B cell (primary cell): ENCODE results near the gene MAPK9. TPM values are rescaled to one million over a fixed set of nuclear protein-coding genes. Genes with fewer than 3 reads are reported as not detected.

Experiments used
- ATAC-seq: fragments of 200-7000 bp; cut with Tn5 transposase; one replicate; pipeline ENCODE4 v1.10.0; 2021; ENCODE audit warnings: low read depth, mild to moderate bottlenecking, moderate number of reproducible peaks, moderate library complexity
- CTCF ChIA-PET: fragments of 350-600 bp; sonication (Branson Sonifier 250); formaldehyde crosslinking; loops from one replicate; lab custom pipeline; 2021; ENCODE audit warnings: antibody characterized with exemption, inconsistent platforms; lab: Charles Lee
- POLR2A ChIA-PET: fragments of 350-600 bp; sonication (Branson Sonifier 250); formaldehyde crosslinking; loops from one replicate; lab custom pipeline; 2021; ENCODE audit warnings: antibody characterized with exemption; lab: Charles Lee
- DNase-seq: peaks from one replicate; pipeline ENCODE4 v3.0.0; 2013
- H2AFZ ChIP-seq: 2 replicates; pipeline ENCODE4 v1.6.1; 2012; ENCODE audit warnings: mild to moderate bottlenecking, low read depth, low read length; ENCODE audit not compliant: insufficient read depth, poor library complexity, severe bottlenecking
- H3K27ac ChIP-seq, 2 donors: 1 replicate in 1 of 2; 2 replicates in 1 of 2; pipeline ENCODE4 v1.5.1; 2012 to 2013; ENCODE audit warnings: low read length in 2 of 2, mild to moderate bottlenecking in 2 of 2, moderate library complexity in 1 of 2
- H3K27me3 ChIP-seq, 4 experiments: fragments of 200-600 bp in 1 of 4; sonication (generic) in 1 of 4; replicated peaks in 1 of 4; 1 replicate in 2 of 4; 2 replicates in 2 of 4; pipeline versions ENCODE4 v1.6.1 to v1.7.0; 2013 to 2016; ENCODE audit warnings: low read length in 3 of 4, mild to moderate bottlenecking in 2 of 4, mixed read lengths in 1 of 4, moderate library complexity in 1 of 4; ENCODE audit not compliant: insufficient read depth in 4 of 4, control insufficient read depth in 3 of 4; ENCODE audit errors: control extremely low read depth in 1 of 4
- H3K36me3 ChIP-seq, 2 experiments: replicated peaks in 1 of 2; 1 replicate in 1 of 2; 2 replicates in 1 of 2; pipeline versions ENCODE4 v1.6.1 to v1.7.1; 2013; ENCODE audit warnings: low read length in 1 of 2; ENCODE audit not compliant: insufficient read depth in 2 of 2, control insufficient read depth in 1 of 2; ENCODE audit errors: control extremely low read depth in 1 of 2, extremely low read depth in 1 of 2
- H3K4me1 ChIP-seq, 2 donors: fragments of 200-600 bp in 1 of 2; sonication (generic) in 1 of 2; 1 replicate in 1 of 2; 2 replicates in 1 of 2; pipeline versions ENCODE4 v1.5.1 to v1.6.1; 2013 to 2017; ENCODE audit warnings: low read length in 2 of 2; ENCODE audit not compliant: control insufficient read depth in 2 of 2, insufficient read depth in 2 of 2
- H3K4me2 ChIP-seq: replicated peaks from 2 replicates; pipeline ENCODE3; 2012; ENCODE audit warnings: mild to moderate bottlenecking, low read depth, low read length; ENCODE audit not compliant: poor library complexity, severe bottlenecking
- H3K4me3 ChIP-seq, 5 experiments: fragments of 200-600 bp in 1 of 5; sonication (generic) in 1 of 5; 1 replicate in 3 of 5; 2 replicates in 2 of 5; pipeline versions ENCODE4 v1.5.1 to v1.7.0; 2011 to 2016; ENCODE audit warnings: low read length in 4 of 5, mild to moderate bottlenecking in 4 of 5, low read depth in 2 of 5, control low read depth in 1 of 5, moderate library complexity in 1 of 5; ENCODE audit not compliant: insufficient read depth in 1 of 5; ENCODE audit errors: control extremely low read depth in 1 of 5, extremely low read depth in 1 of 5
- H3K79me2 ChIP-seq: fragments of 200-600 bp; sonication (generic); one replicate; pipeline ENCODE4 v1.6.0; 2016; ENCODE audit warnings: low read length; ENCODE audit not compliant: control insufficient read depth, insufficient read depth
- H3K9ac ChIP-seq: fragments of 200-600 bp; sonication (generic); 2 replicates; pipeline ENCODE4 v1.6.1; 2017; ENCODE audit warnings: mild to moderate bottlenecking, low read length, moderate library complexity
- H3K9me3 ChIP-seq, 3 donors: one replicate each; pipeline versions ENCODE4 v1.6.1 to v1.7.1; 2013; ENCODE audit warnings: low read length in 2 of 3; ENCODE audit not compliant: control insufficient read depth in 2 of 3, insufficient read depth in 1 of 3; ENCODE audit errors: control extremely low read depth in 1 of 3
- H4K20me1 ChIP-seq: 2 replicates; pipeline ENCODE4 v1.6.0; 2012; ENCODE audit warnings: mild to moderate bottlenecking, low read length; ENCODE audit not compliant: insufficient read depth, control insufficient read depth, poor library complexity, severe bottlenecking
- H3K27ac Mint-ChIP-seq: one replicate; pipeline ENCODE4 v1.8.0; 2021; ENCODE audit warnings: mixed read lengths
- H3K27me3 Mint-ChIP-seq: one replicate; pipeline ENCODE4 v1.8.0; 2021; ENCODE audit warnings: mixed read lengths
- H3K4me1 Mint-ChIP-seq: one replicate; pipeline ENCODE4 v1.8.0; 2021; ENCODE audit warnings: mixed read lengths
- H3K4me3 Mint-ChIP-seq: one replicate; pipeline ENCODE4 v1.8.0; 2021; ENCODE audit warnings: mixed read lengths
- H3K9me3 Mint-ChIP-seq: one replicate; pipeline ENCODE4 v1.8.0; 2022; ENCODE audit warnings: mixed read lengths; ENCODE audit not compliant: insufficient read depth
- EZH2 ChIP-seq: IDR thresholded peaks from 2 replicates; pipeline ENCODE4 v1.6.1; 2012; ENCODE audit warnings: borderline replicate concordance, low read depth, mild to moderate bottlenecking, moderate library complexity, low read length; ENCODE audit not compliant: insufficient read depth, poor library complexity, severe bottlenecking
- WGBS: methylation state at CpG from one replicate; pipeline ENCODE4 v1.1.5; 2013; ENCODE audit warnings: missing lambda C conversion rate; ENCODE audit not compliant: insufficient coverage; 5-methylcytosine and 5-hydroxymethylcytosine counted together
- intact Hi-C: fragments of 100-400 bp; cut with micrococcal nuclease; formaldehyde crosslinking; loops from one replicate; pipeline ENCODE4 v1.10.0; 2022
- polyA plus RNA-seq: library from polyadenylated mRNA; depleted of rRNA; stranded (reverse); fragments of >200 nt; gene quantifications from 2 replicates; pipeline ENCODE4 v1.2.3, GENCODE V29; 2012
- total RNA-seq, 2 donors: library from RNA; stranded (reverse); fragments of 120-200 nt in 1 of 2; gene quantifications; 1 replicate in 1 of 2; 2 replicates in 1 of 2; pipeline versions ENCODE4 v1.2.3 to v1.2.4, GENCODE V29; 2013 to 2022
- TF ChIP-seq, protein P1 (sequence below): fragments of 200-600 bp; IDR thresholded peaks from one replicate; pipeline ENCODE4 v1.8.0; 2022; ENCODE audit warnings: antibody characterized with exemption, mild to moderate bottlenecking

The MAPK9 gene
- total and polyA plus RNA-seq, 2 donors (not counting 1 experiment from before 2014, with no cell fraction given), result 19.7 to 40.4 TPM

DNA sequence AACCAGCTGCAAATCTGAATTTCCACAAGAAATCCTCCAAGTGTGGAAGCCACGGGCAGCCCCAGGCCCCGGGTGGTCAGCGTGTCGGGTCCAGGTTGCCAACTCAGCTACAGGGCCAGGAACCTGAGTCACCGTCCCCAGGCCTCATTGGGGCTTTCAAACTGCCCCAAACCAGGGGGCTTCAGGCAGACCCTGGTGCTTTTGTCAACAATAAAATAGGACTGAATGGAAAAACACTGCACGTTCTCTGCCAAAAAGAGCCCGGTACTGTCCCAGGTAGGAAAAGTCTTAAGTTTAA is 37.2 kb upstream of the MAPK9 start:
- H3K79me2 ChIP-seq, result no peaks in the 10 kb centered on the region
- Mint-ChIP-seq H3K4me3 (no peak overlapping the region), H3K4me1 (no peaks in the 10 kb centered on the region), H3K27ac (no peak overlapping the region), H3K27me3 (peaks cover 14% of the 10 kb centered on the region), H3K9me3 (no peaks in the 10 kb centered on the region)
- ATAC-seq (no peak), DNase-seq (no peak)
- 85% methylated on average over 7 of the region's 7 CpGs for WGBS
- no peaks in the 10 kb centered on the region for H3K9me3 ChIP-seq
- no peak overlapping the region for H2AFZ ChIP-seq
- intact Hi-C loops, result loop anchor here (5.0 kb wide), 2 partner anchors 127 to 202 kb away; no protein-coding TSS in a partner anchor
- POLR2A ChIA-PET, result no interaction called here
- H3K36me3 ChIP-seq, result no peaks in the 10 kb centered on the region
- no peak for TF ChIP-seq EZH2
- TF ChIP-seq, protein P1, sequence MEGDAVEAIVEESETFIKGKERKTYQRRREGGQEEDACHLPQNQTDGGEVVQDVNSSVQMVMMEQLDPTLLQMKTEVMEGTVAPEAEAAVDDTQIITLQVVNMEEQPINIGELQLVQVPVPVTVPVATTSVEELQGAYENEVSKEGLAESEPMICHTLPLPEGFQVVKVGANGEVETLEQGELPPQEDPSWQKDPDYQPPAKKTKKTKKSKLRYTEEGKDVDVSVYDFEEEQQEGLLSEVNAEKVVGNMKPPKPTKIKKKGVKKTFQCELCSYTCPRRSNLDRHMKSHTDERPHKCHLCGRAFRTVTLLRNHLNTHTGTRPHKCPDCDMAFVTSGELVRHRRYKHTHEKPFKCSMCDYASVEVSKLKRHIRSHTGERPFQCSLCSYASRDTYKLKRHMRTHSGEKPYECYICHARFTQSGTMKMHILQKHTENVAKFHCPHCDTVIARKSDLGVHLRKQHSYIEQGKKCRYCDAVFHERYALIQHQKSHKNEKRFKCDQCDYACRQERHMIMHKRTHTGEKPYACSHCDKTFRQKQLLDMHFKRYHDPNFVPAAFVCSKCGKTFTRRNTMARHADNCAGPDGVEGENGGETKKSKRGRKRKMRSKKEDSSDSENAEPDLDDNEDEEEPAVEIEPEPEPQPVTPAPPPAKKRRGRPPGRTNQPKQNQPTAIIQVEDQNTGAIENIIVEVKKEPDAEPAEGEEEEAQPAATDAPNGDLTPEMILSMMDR, result no peak
- peaks cover 0 to 5% (median 0%) of the 10 kb centered on the region in 4 experiments for H3K27me3 ChIP-seq
- H4K20me1 ChIP-seq, result no peaks in the 10 kb centered on the region
- no peak overlapping the region for H3K27ac ChIP-seq
- H3K4me3 ChIP-seq, result no peak overlapping the region
- peaks cover 0 to 4% of the 10 kb centered on the region in 2 donors for H3K4me1 ChIP-seq
- H3K9ac ChIP-seq, result no peak overlapping the region
- CTCF ChIA-PET, result interaction anchor here (0.6 to 2.7 kb wide), 14 partner anchors 10 to 529 kb away, joined by 3 to 55 read pairs (median 7); partner anchors contain the start of gene MAPK9
- H3K4me2 ChIP-seq, result no peak overlapping the region

DNA sequence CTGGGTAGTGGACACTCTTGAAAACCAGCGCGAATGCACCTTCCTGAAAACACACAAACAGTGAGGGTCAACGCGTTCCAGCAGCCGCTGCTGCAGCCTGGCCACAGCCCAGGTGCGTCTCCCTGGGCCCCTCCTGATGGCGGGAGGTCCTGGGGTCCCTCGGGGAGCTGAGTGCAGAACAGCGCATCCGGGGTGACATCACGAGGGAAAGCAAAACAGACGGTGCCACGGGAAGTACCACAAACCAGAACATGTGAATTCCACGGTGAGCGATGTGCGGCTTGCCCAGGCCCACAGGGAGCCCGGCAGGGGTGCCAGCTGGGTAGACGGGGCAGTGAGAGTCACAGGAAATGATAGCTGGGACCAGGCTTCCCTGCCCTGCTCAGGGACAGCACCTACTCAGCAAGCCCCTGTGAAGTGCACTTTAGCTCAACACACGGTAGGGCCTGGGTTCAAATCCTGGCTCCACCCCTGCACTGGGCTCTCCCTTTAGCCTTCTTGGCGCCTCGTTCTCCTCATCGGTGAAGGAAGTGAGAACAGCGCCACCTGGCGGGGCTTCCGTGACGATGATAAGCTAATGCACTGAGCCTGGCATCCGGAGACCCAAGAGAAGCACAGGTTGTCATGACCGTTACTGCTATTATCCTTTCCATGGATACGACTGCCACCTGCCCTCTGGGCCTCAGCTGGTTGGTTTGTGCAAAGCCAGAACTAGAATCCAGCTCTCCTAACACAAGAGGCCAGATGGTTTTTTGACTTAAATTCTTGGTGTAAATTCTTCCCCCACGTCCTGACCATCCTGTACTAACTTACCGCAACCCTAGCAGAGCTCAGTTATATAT is 36.6 kb upstream of the MAPK9 start:
- Histone ChIP-seq H3K9ac (no peak overlapping the region), H3K4me3 (no peak overlapping the region), H3K4me1 (peaks cover 0 to 4% of the 10 kb centered on the region in 2 donors), H3K27me3 (peaks cover 0 to 3% (median 0%) of the 10 kb centered on the region in 4 experiments), H3K9me3 (no peaks in the 10 kb centered on the region), H3K36me3 (no peaks in the 10 kb centered on the region), H3K79me2 (no peaks in the 10 kb centered on the region), H3K27ac (no peak overlapping the region), H2AFZ (peak overlapping the region; percentile 62), H3K4me2 (peak overlapping the region; percentile 12), H4K20me1 (no peaks in the 10 kb centered on the region)
- Mint-ChIP-seq H3K4me1 (no peaks in the 10 kb centered on the region), H3K9me3 (no peaks in the 10 kb centered on the region), H3K27me3 (peaks cover 12% of the 10 kb centered on the region), H3K27ac (no peak overlapping the region), H3K4me3 (no peak overlapping the region)
- POLR2A ChIA-PET, result no interaction called here
- CTCF ChIA-PET, result interaction anchor here (0.6 to 2.7 kb wide), 15 partner anchors 8 to 528 kb away, joined by 3 to 55 read pairs (median 6); partner anchors contain the start of gene MAPK9
- peak; percentile 76 for ATAC-seq
- WGBS, result 60% methylated on average over 29 of the region's 31 CpGs
- peak; percentile 84 for DNase-seq
- intact Hi-C loops, result loop anchor here (1.0 to 5.0 kb wide), 4 partner anchors 13 to 201 kb away; no protein-coding TSS in a partner anchor
- no peak for TF ChIP-seq EZH2
- TF ChIP-seq, protein P1, result peak; percentile 82
